HG03354 (cell line): ENCODE data around the gene DNER.

Source experiments
- ATAC-seq: cut with Tn5 transposase; IDR thresholded peaks from one replicate; pipeline ENCODE4 v1.9.1; 2021; ENCODE audit warnings: mild to moderate bottlenecking; ENCODE audit not compliant: unreplicated experiment, poor library complexity, severe bottlenecking

DNER gene

GRCh38 chr2:229582151-229582550, 132.2 kb downstream of the DNER start:
- no peak for ATAC-seq

- no peak for ATAC-seq
These were observed 136.1 kb downstream of the DNER start for GRCh38 chr2:229578052-229578846.

- ATAC-seq, result no peak
These were observed 138.6 kb downstream of the DNER start for GRCh38 chr2:229575569-229576315.

- no peak for ATAC-seq
These were observed 141.7 kb downstream of the DNER start for GRCh38 chr2:229572507-229573271.

GRCh38 chr2:229571243-229571642, 143.1 kb downstream of the DNER start:
- ATAC-seq, result no peak

GRCh38 chr2:229566370-229566769, 148.0 kb downstream of the DNER start:
- no peak for ATAC-seq

GRCh38 chr2:229564300-229564907, 150.0 kb downstream of the DNER start:
- no peak for ATAC-seq

GRCh38 chr2:229563388-229563787, 151.0 kb downstream of the DNER start:
- no peak for ATAC-seq

GRCh38 chr2:229562472-229563127, 151.8 kb downstream of the DNER start:
- no peak for ATAC-seq

- ATAC-seq, result no peak
These were observed 154.4 kb downstream of the DNER start for GRCh38 chr2:229559986-229560385.

GRCh38 chr2:229553091-229553490, 161.3 kb downstream of the DNER start:
- no peak for ATAC-seq

- no peak for ATAC-seq
These were observed 171.0 kb downstream of the DNER start for GRCh38 chr2:229543176-229543873.

GRCh38 chr2:229539628-229540027, 174.7 kb downstream of the DNER start:
- ATAC-seq, result no peak

GRCh38 chr2:229531594-229531993, 182.8 kb downstream of the DNER start:
- no peak for ATAC-seq

GRCh38 chr2:229530434-229530833, 183.9 kb downstream of the DNER start:
- ATAC-seq, result no peak

GRCh38 chr2:229528846-229529245, 185.5 kb downstream of the DNER start:
- ATAC-seq, result no peak

- ATAC-seq, result no peak
These were observed 187.4 kb downstream of the DNER start for GRCh38 chr2:229526951-229527350.

- ATAC-seq, result no peak
These were observed 189.6 kb downstream of the DNER start for GRCh38 chr2:229524799-229525198.

- no peak for ATAC-seq
These were observed 190.7 kb downstream of the DNER start for GRCh38 chr2:229523663-229524062.
